GM23248 (cell line): Measurements from ENCODE around the gene MTERF4.

ENCODE experiments used
- EZH2 ChIP-seq: fragments of 200-600 bp; sonication (generic); IDR thresholded peaks from 2 replicates; pipeline ENCODE4 v1.6.1; 2018; ENCODE audit warnings: antibody characterized with exemption, mild to moderate bottlenecking; ENCODE audit not compliant: insufficient read depth, poor library complexity, severe bottlenecking
- EZH2phosphoT487 ChIP-seq: fragments of 200-600 bp; sonication (generic); IDR thresholded peaks from 2 replicates; pipeline ENCODE4 v1.6.1; 2018; ENCODE audit warnings: antibody characterized with exemption, moderate library complexity, mild to moderate bottlenecking, low read depth; ENCODE audit not compliant: insufficient read depth

DNA sequence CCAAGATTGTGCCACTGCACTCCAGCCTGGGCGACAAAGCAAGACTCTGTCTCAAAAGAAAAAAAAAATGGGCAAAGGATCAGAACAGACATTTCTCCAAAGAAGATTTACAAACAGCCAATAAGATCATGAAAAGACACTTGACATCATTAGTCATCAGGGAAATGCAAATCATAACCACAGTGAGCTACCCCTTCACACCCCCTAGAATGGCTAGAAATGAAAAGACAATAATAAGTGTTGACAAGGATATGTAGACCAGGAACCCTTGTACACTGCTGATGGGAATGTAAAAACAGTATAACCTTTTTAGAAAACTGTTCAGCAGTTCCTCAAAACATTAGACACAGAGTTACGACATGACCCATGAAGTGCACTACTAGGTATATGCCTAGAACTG is 18.4 kb upstream of the MTERF4 start:
- TF ChIP-seq EZH2phosphoT487 (no peak), EZH2 (no peak)
